ENCODE results near the gene PSMD6. TPM values are rescaled to one million over a fixed set of nuclear protein-coding genes. Genes with fewer than 3 reads are reported as not detected.
A peak's percentile ranks its signal among the peaks of the same experiment; 100 is the strongest.

Gene PSMD6
- polyA plus RNA-seq, 3 donors, result 62.9 to 222 (median 65.2) TPM

DNA sequence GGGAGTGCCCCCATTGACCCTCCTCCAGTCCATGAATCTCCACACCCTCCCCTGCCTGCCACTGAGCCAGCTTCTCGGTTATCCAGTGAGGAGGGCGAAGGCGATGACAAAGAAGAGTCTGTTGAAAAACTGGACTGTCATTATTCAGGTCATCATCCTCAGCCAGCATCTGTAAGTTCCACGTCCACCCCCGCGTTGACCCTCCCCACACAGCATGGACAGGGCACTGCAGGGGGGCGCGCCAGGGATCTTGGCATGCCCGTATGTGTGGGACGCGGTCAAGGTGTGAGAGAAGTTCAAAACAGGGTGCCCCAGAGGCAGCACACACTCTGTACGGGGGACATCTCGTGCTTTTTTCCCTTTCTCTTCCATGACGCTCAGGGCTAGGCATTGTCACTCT is 33.1 kb downstream of the PSMD6 start:
- WGBS, 3 donors, result 95 to 98% (median 98%) methylated on average over 14 of the region's 14 CpGs
- no peak overlapping the region for H3K27ac ChIP-seq (ENCODE audit: low read depth, low read length)

DNA sequence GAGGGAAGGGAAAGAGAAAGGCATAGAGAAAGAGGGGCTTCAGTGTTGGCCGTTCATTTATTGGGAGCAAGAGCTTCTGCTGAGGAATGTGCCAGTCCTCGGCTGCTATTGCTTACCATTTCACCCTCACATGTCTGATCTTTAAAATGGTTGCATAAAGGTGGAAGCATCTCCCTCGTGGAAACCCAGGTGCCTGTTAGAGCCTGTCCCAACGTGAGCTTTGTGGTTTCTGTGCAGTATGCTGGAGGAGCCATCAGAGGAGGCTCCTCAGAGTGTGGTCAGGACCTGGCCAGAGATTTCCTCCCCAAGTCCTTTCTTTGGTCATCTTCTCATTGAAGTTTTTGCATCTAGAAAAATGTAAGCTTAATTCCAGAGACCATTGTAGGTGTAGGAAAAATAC is 34.4 kb downstream of the PSMD6 start:
- H3K27ac ChIP-seq (ENCODE audit: low read depth, low read length), result no peak overlapping the region
- 78 to 81% (median 81%) methylated on average over 4 of the region's 4 CpGs for WGBS, 3 donors

DNA sequence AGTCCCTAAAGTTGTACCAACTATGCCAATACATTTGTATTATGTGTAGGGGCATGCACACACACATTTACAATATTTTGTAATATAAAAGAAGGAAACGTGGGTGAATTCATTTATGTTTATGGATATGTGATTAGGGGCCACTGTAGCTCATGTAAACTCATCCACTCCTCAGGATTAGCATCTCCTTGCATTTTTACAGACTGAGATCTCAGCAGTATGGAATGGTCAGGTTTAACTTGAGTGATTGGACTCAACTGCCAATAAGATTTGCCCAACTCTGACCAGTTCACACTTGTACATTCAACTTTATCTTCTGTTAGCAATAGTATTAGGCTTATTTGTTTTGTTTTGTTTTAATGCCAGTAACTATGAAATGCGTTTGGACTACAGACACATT is 36.5 kb downstream of the PSMD6 start:
- no peak overlapping the region for H3K27ac ChIP-seq (ENCODE audit: low read depth, low read length)
- WGBS, 3 donors, result 65 to 85% (median 83%) methylated on average over 2 of the region's 2 CpGs

DNA sequence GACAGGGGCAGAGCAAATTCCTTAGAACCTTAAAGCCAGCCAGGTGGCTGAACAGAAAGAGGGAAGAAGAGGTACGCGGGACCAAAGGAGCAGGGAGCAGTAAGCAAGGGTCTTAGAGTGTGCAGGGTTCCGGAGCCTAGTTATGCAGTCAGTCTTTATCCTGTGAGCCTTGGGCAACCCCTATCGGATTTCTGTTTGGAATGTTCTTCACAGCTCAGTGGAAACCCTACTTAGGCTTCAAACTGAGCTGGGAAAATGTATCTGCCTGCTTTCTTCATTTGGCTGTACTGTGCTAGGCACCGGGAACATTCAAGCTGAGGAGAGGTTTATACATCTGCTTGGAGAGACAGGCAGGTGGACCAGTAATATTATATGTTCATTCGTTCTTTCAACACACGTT is 37.1 kb downstream of the PSMD6 start:
- no peak overlapping the region for H3K27ac ChIP-seq (ENCODE audit: low read depth, low read length)

DNA sequence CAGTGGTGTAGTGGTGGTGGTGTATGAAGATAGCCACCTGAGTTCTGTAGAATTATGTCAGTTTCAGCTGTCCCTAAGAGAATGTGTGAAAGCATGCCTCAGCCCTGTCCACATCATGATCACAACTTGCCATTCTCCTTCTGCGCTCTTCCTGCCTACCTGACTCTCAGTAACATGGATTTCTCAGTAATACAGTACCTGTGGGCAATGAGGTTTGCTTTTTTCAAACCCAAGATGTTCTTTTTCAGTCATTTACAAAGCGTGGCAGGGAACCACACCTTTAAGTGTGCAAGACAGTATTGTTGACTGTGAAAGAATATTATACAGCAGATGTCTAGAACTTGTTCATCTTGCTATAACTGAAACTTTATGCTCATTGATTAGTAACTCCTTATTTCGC is 38.9 kb downstream of the PSMD6 start:
- H3K27ac ChIP-seq (ENCODE audit: low read depth, low read length), result no peak overlapping the region
- WGBS, 3 donors, result 95 to 99% (median 97%) methylated on average over 3 of the region's 3 CpGs

More for the DNA sequence above, 37.1 kb downstream of the PSMD6 start:
- 68 to 91% (median 90%) methylated on average over 7 of the region's 7 CpGs for WGBS, 3 donors

DNA sequence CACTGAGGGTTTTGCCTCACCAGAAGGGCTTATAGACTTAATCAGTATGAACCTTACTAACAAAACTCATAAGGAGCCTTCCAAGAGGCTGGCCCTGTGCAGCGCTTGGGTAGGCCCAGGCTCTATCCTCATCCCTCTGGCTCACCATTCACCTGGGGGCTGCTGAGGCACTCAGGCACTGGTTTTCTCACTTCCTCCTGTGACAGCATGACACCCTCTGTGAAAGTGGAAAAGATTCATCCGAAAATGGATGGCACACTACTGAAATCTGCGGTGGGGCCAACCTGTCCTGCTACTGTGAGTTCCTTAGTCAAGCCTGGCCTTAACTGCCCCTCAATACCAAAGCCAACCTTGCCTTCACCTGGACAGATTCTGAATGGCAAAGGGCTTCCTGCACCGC is 41.3 kb downstream of the PSMD6 start:
- 89 to 95% (median 94%) methylated on average over 4 of the region's 4 CpGs for WGBS, 3 donors
- H3K27ac ChIP-seq (ENCODE audit: low read depth, low read length), result no peak overlapping the region

DNA sequence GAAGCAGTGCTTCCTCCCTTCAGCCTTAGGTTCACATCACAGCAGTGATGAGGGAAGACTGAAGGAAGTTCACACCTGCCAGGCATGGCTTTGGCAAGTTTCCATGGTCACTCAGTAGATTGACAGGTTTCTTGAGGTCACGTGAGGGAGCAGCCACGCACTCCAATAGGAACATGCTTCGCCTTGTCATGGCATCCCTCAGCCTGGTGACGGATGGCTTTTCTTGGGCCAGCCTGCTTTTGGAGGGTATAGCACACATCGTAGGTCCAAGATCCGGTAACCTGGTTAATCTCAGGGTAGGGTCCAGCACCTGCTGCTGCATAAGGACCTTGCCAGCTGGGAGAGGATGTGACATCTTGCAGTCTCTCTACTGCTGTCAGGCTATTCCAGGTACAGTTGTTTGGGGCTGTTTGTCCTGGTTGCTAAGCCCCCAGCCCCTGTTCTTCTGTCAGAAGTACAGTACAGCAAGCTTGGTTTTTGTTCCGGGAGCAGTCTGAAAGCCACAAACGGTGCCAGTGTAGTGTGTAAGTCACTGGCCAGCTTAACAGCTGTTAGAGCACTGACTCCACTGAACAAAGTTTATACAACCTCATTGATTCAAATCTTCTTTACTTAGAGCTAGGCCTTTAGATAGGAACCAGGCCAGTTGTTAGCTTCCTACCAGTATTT is 42.3 kb downstream of the PSMD6 start:
- 46 to 90% (median 90%) methylated on average over 8 of the region's 8 CpGs for WGBS, 3 donors
- H3K27ac ChIP-seq (ENCODE audit: low read depth, low read length), result no peak overlapping the region

DNA sequence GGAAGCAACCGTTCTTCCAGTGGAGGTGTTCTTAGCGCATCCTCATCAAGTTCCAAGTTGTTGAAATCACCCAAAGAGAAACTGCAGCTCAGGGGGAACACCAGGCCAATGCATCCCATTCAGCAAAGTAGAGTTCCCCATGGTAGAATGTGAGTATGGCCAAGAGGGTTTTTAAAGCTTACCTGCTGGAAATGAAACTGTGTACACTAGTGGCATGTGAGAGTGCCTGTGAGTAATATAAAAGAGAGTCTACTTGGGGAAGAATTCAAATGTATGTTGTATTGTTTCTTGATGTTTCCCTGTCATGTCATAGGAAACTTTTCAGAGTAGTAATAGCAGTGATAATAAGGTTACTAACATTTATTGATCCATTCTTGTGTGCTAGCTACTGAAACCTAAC is 43.3 kb downstream of the PSMD6 start:
- 82 to 95% (median 84%) methylated on average over 2 of the region's 2 CpGs for WGBS, 3 donors
- H3K27ac ChIP-seq (ENCODE audit: low read depth, low read length), result no peak overlapping the region

DNA sequence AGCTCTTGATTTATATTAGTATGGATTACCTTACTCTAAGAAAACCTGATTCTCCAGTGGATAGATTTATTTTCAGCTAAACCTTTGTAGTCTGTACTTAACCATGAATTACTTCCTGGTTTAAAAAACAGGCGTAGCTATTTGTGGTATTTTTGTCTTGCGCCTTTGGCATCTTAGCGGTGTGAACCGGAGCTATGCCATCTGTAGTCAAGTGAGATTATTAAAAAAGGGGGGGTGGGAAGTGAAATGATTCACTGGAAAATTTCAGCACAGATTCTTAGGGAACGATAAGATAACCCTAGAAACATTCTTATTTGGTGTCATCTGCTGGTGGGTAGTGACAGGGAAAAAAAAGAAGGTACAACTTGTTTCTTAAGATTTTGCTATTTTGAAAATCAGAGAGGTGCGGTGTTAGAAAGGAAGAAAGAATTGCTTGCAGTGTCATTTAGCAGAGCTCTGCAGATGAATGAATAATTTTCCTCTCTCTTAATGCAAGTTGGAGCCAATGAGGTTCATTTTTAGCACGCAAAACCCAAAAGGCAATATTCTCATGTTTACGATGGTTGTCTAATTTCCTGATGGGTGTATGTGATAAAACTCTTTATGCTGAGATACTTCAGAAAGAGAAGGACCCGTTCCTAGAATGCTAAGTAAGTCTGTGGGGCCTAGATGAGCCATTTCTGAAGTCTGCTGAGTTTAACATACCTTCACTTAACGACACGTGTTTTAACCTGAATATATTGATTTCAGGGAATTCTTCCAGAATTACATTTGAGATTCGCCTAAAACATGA is 44.0 kb downstream of the PSMD6 start:
- no peak overlapping the region for H3K27ac ChIP-seq (ENCODE audit: low read depth, low read length)
- 48 to 57% (median 54%) methylated on average over 12 of the region's 12 CpGs for WGBS, 3 donors

DNA sequence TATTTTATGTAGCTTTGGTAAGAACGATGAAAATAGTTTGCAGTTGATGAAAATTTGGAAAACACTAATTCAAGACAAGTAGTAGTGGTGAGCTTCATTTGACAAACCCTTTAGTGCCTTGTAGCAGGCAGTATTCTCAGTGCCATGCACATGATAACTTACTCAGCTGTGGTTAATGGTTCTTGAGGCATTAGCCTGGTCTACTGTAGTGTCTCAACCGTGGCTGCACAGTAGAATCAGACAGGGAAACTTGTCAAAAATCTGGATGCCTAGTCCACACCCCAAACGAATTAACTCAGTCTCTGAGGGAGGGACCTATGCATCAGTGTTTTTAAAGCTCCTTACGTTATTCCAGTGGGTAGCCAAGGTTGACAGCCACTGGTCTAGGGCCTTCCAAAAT is 45.4 kb downstream of the PSMD6 start:
- no peak overlapping the region for H3K27ac ChIP-seq (ENCODE audit: low read depth, low read length)
- 58 to 76% (median 64%) methylated on average over 4 of the region's 4 CpGs for WGBS, 3 donors

DNA sequence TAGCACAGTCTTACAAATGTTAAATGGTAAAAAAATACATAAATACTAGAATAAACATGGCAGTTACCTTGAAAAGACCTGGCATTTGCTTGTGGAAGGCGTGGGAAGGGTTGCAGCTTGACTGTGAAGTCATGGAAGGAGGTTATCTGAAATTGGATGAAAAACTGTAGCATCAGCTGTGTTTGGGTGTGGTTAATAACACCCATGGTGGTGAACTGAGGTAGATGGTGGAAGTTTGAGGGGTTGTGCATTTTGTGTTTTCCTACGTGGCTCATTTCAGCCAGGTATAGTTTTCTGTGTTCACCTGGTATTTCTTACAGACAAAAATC is 46.5 kb downstream of the PSMD6 start:
- WGBS, 3 donors, result 38 to 70% (median 57%) methylated on average over 2 of the region's 2 CpGs
- H3K27ac ChIP-seq (ENCODE audit: low read depth, low read length), result peak overlapping the region; percentile 51

DNA sequence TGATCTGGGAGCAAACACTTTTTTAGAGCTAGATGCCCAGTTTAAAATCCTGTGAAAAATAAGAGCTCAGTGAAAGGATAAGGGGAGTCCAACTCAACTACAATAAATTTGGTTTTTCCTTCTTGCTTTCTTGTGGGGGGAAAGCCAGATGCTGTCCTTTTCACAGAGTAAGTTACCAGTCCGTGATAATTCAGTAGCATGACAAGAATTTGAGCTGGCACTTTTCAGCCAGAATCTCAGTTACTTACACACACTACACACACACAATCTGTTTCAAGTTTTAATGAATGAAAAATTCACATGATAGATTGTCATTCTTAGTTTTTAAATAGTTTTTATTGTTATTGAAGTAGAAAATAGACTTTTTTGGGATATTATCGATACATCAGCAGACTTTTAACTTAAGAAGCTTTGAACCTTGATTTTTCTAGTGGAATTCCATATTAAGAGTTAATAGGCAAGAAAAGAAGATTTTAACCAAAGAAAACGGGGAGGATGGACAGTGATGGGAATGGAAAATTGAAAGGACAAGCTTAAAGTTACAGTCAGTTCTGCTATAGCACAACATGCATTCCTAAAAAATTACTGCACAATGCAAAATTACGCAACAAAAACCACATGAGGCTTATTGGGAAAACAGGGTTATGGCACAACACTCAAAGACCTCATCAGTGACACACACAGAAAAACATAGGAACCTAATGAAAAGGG is 47.0 kb downstream of the PSMD6 start:
- WGBS, 3 donors, result 51 to 62% (median 60%) methylated on average over 4 of the region's 4 CpGs
- H3K27ac ChIP-seq (ENCODE audit: low read depth, low read length), result no peak overlapping the region

DNA sequence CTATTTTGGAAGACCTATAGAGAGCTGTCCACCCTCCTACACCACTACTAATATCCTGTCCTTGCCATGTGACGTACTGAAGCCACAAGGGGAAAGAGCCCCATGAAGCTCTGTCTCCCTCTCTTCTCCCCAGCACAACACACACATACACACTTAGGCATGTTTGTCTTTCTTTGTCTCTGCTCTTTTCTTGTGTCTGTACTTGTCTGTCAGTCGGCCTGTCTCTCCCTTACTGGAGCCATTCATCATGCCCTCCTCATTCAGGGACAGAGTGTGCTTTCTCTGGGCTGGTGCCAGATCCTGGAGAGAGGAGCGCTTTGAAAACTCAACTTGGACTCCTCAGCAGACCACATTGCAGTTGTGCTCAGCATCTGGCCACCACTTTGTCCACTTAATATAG is 47.6 kb downstream of the PSMD6 start:
- WGBS, 3 donors, result 29 to 50% (median 40%) methylated on average over 3 of the region's 3 CpGs
- no peak overlapping the region for H3K27ac ChIP-seq (ENCODE audit: low read depth, low read length)

DNA sequence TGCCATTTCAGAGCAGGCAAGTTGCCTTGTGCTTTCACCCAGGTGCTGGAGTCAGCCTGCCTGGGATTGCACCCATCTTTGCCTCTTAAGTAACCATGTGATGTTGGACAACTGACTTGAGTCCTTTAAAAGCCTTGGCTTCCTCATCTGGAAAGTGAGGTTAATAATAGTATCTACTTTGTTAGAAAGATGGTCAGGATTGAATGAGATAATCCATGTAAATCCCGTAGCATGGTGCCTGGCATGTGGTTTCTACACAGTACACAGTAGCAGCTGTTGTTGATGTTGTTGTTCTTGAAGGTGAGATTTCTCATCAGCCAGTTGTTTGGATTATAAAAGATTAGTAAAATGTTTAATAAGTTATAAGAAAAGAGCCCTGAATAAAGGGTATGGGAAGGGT is 48.8 kb downstream of the PSMD6 start:
- 43 to 96% (median 94%) methylated on average over 1 of the region's 1 CpG for WGBS, 3 donors
- no peak overlapping the region for H3K27ac ChIP-seq (ENCODE audit: low read depth, low read length)

DNA sequence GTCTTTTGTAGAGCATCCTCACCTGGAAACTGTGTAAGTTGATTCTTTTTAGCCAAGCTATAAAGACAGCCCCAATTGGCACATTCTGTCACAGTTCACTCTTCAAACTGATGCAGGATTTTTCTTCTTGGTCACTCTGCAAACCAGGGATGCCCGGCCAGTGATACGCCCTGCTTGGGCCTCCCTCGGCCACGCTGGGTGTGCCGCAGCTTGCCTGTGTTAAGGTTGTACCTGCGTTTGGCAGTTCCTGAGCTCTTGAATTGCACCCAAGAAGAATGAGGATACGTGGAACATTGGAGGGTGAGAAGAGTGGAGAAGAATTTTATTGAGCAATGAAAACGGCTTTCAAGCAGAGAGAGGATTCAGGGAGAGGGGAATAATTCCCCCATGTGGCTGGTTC is 49.9 kb downstream of the PSMD6 start:
- no peak overlapping the region for H3K27ac ChIP-seq (ENCODE audit: low read depth, low read length)
- WGBS, 3 donors, result 74 to 95% (median 92%) methylated on average over 8 of the region's 8 CpGs

DNA sequence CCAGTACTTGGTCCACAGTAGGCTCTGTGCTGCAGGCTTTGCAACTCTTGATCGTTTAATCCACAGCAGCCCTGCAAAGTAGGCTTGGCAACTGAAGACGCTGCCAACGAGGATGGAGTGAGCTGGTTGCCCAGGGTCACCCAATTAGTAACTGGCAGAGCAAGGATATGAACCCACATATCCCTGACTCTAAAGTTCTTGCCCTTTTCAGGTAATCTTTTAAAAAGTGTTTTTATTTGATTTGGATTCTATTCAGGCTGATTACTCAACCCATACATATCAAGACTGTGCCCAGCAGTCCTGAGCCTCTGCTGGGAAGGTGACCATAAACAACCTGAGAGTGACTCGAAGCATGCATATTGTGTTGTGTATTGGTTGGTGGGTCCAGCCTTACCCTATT is 50.3 kb downstream of the PSMD6 start:
- H3K27ac ChIP-seq (ENCODE audit: low read depth, low read length), result no peak overlapping the region
- WGBS, 3 donors, result 33 to 83% (median 70%) methylated on average over 4 of the region's 4 CpGs

DNA sequence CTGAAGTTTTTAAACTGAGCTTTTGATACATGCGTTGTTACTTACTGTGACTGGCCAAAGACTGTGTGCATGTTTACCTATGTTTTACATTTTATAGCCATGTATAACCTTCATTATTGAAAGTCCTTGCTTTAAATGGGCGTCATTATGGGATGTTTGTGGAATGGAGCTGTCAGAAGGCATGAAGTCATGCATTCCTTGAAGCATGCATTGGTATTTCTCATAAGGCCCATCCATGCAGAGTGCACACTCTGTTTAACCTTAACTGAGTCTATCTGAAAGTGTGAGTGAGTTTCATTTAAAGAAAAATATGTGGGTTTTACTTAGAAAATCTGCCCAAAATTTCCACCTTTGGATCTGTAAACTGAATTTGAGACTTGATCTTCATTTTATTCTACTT is 51.1 kb downstream of the PSMD6 start:
- no peak overlapping the region for H3K27ac ChIP-seq (ENCODE audit: low read depth, low read length)
- WGBS, 3 donors, result 55 to 84% (median 72%) methylated on average over 2 of the region's 2 CpGs

DNA sequence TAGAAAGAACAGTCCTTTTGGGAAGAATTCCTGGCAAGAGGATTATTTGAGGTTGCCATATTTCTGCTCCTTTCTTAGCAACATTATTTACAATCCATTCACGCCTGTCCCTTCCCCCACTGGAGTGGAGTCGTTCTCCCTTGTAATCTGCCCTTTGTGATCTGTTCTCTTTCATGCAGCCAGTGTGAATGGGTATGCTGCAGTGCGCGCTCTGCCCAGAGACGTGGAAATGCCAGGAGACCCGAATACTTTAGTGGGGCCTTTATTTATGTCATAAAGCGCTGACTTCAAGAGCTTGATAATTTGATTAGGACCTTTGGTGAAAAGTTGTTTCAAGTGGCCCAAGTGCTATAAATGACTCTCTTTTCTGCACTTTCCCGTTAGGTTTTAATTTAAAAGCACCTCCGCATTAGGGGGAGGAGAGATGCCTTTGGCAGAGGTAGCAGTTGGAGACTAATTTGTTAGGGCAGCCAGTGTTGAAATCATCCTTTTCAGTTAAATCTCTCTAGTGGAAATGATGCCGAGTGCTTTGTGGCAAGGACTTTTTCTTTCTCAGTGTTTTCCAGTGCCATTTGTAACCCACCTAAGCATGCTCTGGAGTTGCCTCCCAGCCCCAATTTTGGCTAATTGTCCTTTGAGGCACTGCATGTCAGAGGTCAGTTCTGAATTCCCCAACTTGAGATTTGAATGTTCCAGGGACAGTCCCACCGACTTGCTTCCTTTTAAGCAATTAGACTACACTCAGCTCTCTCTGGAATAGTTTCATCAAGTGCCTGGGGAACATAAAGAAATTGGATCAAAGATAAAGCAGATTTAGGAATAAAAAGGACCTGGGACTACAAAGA is 52.4 kb downstream of the PSMD6 start:
- H3K27ac ChIP-seq (ENCODE audit: low read depth, low read length), result no peak overlapping the region
- WGBS, 3 donors, result 31 to 45% (median 44%) methylated on average over 11 of the region's 11 CpGs

DNA sequence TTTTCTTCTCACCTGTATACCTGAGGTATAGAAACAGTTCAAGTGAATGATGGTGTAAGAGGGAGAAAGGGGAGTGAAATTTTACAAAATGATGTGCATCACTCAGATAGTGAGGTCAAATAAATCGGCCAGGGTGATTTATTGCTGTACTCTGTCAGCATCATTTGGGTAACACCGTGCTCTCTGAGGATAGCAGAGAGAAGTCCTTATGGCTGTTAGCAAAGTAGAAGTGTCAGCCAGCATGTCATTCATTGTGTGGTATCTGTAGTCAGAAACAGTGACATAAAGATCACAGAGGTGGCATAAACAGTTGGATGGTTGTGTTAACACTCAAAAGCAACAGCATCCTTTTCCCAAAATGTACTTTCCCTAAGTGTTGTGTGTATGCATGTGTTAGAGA is 53.4 kb downstream of the PSMD6 start:
- 9 to 19% (median 15%) methylated on average over 2 of the region's 2 CpGs for WGBS, 3 donors
- H3K27ac ChIP-seq (ENCODE audit: low read depth, low read length), result no peak overlapping the region
